ENCODE measurements around the gene NAT8L. TPM values are rescaled to one million over a fixed set of nuclear protein-coding genes. Genes with fewer than 3 reads are reported as not detected.

Gene NAT8L
- total RNA-seq, 1 donor from 2014 or later, result 9.8 TPM

GRCh38 chr4:2072971-2073807, 14.1 kb downstream of the NAT8L start:
- no peak for FAIRE-seq
- no peak for DNase-seq (ENCODE audit: low spot score in 2 of 2)

DNA sequence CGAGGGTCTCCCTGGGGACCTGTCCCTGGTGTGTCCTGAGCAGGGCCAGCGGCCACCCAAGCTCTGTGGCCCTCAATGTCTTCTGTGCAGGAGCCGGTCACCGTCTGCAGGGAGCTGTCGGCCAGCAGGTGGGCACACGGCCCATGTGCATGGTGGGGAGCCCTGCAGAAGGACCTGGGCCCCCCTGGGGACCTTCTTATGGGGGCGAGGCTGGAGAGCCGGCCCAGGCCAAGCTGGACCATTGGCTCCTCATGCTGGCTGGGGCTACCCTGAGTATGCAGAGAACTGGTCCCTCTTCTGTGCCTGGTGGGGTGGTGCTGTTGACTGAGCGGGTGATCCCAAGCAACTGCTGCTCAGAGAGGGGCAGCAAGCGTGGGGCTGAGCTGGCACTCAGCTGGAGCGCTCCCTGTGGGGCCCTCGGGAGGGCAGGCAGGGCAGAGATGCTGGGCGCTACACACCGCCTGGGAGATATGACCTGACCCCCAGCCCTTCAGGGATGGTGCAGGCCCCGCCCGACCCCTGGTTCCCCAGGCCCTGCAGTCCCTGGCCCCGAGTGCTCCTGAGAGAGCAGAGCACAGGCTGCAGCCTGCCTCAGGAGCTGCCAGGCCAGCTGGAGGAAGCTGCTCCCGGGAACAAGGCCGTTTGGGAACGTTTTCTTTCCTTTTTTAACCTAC, 14.8 kb downstream of the NAT8L start:
- DNase-seq (ENCODE audit: low spot score in 2 of 2) (no peak), FAIRE-seq (no peak)

- no peak for DNase-seq (ENCODE audit: low spot score in 2 of 2)
- no peak for FAIRE-seq
Measured at GRCh38 chr4:2074588-2074987, 15.5 kb downstream of the NAT8L start.

DNA sequence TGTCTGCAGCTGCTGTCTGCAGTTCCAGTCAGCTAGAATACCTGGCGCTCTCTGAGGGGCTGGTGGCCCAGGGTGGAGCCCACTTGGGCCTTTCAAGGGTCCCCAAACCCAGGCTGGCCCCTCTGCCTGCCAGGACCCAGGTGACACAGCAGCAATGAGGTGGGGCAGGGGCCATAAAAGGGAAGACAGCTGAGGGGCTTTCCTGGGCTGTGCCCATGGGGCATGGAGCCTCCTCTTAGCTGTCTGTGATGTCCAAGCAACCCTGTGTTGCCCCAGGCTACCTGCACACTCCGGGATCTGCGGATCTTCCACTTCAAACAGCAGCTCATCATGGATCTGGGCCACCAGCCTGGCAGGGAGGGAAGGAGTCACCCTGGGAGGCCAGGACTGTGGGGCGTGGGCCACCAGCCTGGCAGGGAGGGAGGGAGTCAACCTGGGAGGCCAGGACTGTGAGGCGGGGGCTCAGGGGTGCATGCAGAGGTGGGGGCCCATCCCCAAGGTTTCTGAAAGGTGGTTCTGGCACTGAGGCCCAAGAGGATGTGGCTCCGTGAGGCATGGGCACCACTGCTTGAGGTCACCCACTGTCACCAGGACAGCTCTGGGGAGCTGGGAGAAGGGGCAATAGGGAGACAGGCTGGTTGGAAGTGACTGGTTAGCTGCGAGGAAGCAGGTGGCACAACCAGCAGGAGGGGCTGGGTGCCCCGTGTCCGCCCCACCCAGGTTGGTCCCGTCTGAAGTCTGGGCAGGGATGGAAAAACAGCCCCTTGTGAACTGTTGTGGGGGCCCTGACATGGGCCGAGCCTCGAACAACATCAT, 16.3 kb downstream of the NAT8L start:
- FAIRE-seq (no peak), DNase-seq (ENCODE audit: low spot score in 2 of 2) (no peak)

GRCh38 chr4:2075987-2076907, 17.1 kb downstream of the NAT8L start:
- FAIRE-seq (no peak), DNase-seq (ENCODE audit: low spot score in 2 of 2) (peak in 1 of 2 donors; percentile 2)

- DNase-seq (ENCODE audit: low spot score in 2 of 2) (no peak), FAIRE-seq (no peak)
Measured at GRCh38 chr4:2076908-2077536, 17.9 kb downstream of the NAT8L start.

- DNase-seq (ENCODE audit: low spot score in 2 of 2), result peak in 1 of 2 donors; percentile 3
- no peak for FAIRE-seq
Measured at GRCh38 chr4:2077537-2078460, 18.7 kb downstream of the NAT8L start.

DNA sequence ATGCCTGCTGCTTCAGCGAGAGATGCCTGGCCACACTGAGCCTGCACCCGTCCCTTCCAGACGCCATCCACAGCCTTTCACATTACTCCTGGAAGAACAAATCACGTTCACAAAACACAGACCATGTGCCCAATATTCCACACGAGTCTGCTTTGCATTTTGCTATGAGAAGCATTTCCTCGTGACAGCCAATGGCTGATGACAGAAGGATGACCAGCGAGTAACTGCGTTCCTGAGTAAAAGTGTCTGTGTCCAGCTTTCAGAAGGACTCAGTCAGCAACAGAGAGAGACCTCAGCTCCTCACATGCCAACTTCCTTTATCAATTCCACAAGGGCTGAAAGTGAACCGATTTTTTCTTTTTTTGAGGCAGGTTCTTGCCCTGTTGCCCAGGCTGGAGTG, 19.5 kb downstream of the NAT8L start:
- peak in 1 of 2 donors; percentile 7 for DNase-seq (ENCODE audit: low spot score in 2 of 2)
- FAIRE-seq, result no peak

DNA sequence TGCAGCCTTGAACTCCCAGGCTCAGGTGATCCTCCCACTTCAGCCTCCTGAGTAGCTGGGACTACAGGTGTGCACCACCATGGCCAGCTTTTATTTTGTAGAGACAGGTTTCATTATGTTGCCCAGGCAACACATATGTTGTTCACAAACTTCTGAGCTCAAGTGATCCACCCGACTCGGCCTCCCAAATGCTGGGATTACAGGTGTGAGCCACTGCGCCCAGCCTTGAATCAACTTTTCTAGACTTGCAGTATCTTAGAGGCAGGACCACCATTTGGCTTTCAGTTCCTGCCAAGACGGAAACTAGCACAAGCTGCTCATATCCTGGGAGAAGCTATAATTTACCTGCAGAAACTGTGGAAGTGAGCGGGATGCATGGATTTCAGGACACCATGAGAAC, 19.9 kb downstream of the NAT8L start:
- no peak for FAIRE-seq

GRCh38 chr4:2079926-2080325, 20.8 kb downstream of the NAT8L start:
- no peak for DNase-seq (ENCODE audit: low spot score in 2 of 2)
- FAIRE-seq, result no peak

More for the DNA sequence above, 19.9 kb downstream of the NAT8L start:
- peak in 1 of 2 donors; percentile 1 for DNase-seq (ENCODE audit: low spot score in 2 of 2)

DNA sequence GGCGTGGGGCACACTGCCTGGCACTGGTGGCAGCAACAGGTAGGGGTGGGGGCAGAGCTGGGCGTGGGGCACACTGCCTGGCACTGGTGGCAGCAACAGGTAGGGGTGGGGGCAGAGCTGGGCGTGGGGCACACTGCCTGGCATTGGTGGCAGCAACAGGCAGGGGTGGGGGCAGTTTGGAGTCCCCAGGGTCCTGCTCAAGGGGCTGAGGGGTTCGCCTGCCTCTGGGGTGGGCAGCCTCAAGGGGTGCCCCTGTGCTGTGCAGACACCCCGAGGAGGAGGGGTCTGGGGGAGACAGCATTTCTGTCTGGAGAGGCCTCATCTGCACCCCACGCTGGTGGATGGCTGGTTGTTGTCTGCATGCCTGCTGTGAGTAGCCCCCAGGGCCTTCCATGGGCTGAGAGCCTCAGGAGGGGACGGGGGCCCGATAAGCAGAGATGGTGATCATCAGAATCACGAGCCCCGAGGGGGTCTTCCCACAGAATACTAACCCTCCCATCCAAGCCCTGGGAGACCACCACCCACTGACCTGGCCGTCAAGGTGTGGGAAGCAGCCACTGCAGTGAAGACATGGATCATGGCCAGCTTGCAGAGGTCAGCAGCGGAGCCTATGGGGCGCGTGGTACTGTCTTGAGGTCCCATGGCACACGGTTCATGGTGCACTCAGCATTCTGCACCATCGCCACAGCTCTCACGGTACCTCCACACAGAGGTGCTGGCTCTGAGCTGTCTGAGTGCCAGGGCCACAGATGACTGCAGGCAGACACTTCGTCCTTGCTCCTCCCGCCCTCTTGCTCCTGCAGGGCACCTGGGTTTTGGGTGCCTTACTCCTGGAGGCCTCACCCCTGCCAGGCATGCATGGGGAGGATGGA, 21.5 kb downstream of the NAT8L start:
- DNase-seq (ENCODE audit: low spot score in 2 of 2) (peak in 1 of 2 donors; percentile 3), FAIRE-seq (no peak)

GRCh38 chr4:2081540-2081939, 22.4 kb downstream of the NAT8L start:
- FAIRE-seq (no peak), DNase-seq (ENCODE audit: low spot score in 2 of 2) (no peak)

DNA sequence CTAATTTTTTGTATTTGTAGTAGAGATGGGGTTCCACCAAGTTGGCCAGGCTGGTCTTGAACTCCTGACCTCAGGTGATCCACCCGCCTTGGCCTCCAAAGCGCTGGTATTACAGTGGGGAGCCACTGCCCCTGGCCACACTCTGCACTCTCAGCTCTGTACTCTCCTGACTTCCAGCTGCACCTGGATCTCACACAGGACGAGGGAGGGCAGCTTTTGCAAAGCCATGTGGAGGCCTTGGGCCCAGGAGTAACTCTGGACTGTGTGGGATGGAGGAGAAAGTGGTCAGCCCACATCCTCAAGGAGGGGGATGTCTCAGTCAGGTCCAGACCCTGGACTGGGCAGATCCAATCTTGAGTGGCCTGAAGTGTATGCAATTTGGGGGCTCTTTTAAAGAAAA, 23.0 kb downstream of the NAT8L start:
- no peak for DNase-seq (ENCODE audit: low spot score in 2 of 2)
- no peak for FAIRE-seq

- no peak for DNase-seq (ENCODE audit: low spot score in 2 of 2)
- no peak for FAIRE-seq
Measured at GRCh38 chr4:2082627-2083026, 23.5 kb downstream of the NAT8L start.

DNA sequence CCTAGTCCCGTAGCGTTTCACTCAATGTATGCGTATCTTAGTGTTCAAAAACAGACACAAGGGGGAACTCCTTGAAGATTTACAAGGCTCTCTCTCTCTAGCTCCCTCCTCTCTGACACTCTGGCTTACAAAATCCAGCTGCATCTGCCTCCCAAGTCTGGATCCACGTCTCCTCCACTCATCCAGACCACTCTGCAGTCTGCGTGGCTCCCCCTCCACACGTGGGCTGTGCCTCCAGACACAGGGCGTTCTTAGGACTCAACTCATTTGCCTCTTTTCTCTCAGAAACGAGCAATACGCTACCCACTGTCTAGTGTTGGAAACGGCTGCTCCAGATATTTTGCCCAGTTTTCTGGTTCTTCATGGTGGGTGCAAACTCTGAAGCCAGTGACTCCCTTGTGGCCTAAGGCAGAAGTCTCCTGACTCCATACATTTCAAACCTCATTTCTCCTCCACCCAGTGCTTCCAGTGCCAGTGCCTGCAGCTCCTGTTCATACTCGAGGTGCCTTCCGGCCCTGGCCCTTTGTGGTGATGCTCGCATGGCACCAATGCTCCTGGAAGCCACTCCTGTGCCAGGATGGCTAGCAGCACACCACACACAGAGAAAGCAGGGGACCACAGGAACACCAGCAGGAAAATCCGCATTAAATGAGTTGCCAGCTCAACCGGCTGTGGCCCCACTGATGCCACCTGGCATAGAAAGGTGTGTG, 24.1 kb downstream of the NAT8L start:
- FAIRE-seq, result no peak
- no peak for DNase-seq (ENCODE audit: low spot score in 2 of 2)

- no peak for DNase-seq (ENCODE audit: low spot score in 2 of 2)
- no peak for FAIRE-seq
Measured at GRCh38 chr4:2083826-2084160, 24.7 kb downstream of the NAT8L start.

DNA sequence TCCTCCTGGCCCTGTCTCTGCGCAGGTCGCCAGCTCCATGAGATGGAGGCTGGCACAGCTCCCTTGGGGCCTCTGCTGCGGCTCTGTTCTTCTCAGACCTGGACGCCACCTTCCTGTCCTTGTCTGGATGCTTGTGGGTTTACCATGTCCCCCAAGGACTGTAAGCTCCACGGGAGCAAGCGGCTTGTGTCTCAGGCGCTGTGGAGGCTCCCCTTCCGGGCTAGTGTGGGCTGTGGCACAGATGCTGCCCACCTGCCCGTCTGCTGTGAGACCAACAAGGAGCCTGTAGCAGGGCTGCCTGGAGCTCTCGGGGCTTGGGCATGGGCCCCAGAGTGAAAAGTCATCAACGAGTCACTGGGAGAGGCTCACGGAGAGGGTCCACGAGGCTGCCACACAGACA, 25.2 kb downstream of the NAT8L start:
- DNase-seq (ENCODE audit: low spot score in 2 of 2), result no peak

More for the DNA sequence above, 25.2 kb downstream of the NAT8L start:
- FAIRE-seq, result no peak

Data from frontal cortex (tissue), 4 donors.